Suprapubic skin (tissue), 3 donors: Measurements from ENCODE around the gene RNF223.

Source experiments
- EP300 ChIP-seq: sonication (generic); formaldehyde crosslinking; IDR thresholded peaks from one replicate; pipeline ENCODE4 v1.6.1; 2017; ENCODE audit warnings: antibody characterized with exemption
- POLR2A ChIP-seq, 2 donors: fragments of 450-650 bp; IDR thresholded peaks; one replicate each; pipeline ENCODE4 v1.6.1; 2017; ENCODE audit warnings: antibody characterized with exemption in 2 of 2, mild to moderate bottlenecking in 2 of 2, moderate library complexity in 2 of 2
- TF ChIP-seq, protein P1 (sequence below), 2 donors: fragments of 200-600 bp in 1 of 2; fragments of 450-650 bp in 1 of 2; sonication (generic) in 1 of 2; IDR thresholded peaks; one replicate each; pipeline ENCODE4 v1.5.1; 2016 to 2019; ENCODE audit warnings: antibody characterized with exemption in 2 of 2, mild to moderate bottlenecking in 1 of 2, moderate library complexity in 1 of 2

DNA sequence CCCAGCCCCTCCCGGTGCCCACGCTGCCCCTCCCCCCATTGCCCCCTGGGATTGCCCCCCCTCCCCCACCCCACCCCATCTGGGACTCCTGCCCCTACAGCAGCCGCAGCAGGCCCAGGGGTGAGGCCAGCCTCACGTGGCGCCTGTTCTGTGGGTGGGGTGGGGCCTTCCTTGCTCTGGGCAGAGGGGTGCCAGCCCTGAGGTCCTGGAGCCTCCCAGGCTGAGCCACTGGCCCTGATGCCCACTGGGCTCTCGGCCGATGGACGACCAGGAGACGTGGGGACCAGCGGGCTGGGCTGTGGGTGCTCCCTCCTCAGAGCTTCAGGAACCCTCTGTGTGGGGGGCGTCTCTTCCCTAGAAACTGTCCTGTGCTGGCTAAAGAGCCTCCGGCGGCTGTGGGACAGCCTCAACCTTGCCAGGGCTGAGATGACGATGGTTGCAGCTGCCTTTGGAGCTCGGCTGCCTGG, 47.5 kb upstream of the RNF223 start:
- TF ChIP-seq, protein P1, sequence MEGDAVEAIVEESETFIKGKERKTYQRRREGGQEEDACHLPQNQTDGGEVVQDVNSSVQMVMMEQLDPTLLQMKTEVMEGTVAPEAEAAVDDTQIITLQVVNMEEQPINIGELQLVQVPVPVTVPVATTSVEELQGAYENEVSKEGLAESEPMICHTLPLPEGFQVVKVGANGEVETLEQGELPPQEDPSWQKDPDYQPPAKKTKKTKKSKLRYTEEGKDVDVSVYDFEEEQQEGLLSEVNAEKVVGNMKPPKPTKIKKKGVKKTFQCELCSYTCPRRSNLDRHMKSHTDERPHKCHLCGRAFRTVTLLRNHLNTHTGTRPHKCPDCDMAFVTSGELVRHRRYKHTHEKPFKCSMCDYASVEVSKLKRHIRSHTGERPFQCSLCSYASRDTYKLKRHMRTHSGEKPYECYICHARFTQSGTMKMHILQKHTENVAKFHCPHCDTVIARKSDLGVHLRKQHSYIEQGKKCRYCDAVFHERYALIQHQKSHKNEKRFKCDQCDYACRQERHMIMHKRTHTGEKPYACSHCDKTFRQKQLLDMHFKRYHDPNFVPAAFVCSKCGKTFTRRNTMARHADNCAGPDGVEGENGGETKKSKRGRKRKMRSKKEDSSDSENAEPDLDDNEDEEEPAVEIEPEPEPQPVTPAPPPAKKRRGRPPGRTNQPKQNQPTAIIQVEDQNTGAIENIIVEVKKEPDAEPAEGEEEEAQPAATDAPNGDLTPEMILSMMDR (IDR thresholded peaks at IDR 0.05) = no peak
- TF ChIP-seq EP300 = no peak
- no peak for TF ChIP-seq POLR2A (IDR thresholded peaks at IDR 0.05)
